GM13976 (cell line): ENCODE data around the gene PDE3B.

Experiments
- DNase-seq: peaks from one replicate; pipeline ENCODE4 v3.0.0; 2012; ENCODE audit warnings: low spot score
- in situ Hi-C: fragments of 300-500 bp; cut with MboI; formaldehyde crosslinking; loops from one replicate; pipeline ENCODE4 v1.12.0; 2022; ENCODE audit warnings: low sequenced_read_pairs, mixed read lengths, inconsistent platforms; ENCODE audit not compliant: unreplicated experiment
- TF ChIP-seq, protein P1 (sequence below): IDR thresholded peaks from 2 replicates; pipeline ENCODE4 v1.5.1; 2012; ENCODE audit warnings: borderline replicate concordance, mild to moderate bottlenecking; ENCODE audit not compliant: insufficient read depth; ENCODE audit errors: extremely low read depth, missing control alignments, control extremely low read depth

The PDE3B gene

DNA sequence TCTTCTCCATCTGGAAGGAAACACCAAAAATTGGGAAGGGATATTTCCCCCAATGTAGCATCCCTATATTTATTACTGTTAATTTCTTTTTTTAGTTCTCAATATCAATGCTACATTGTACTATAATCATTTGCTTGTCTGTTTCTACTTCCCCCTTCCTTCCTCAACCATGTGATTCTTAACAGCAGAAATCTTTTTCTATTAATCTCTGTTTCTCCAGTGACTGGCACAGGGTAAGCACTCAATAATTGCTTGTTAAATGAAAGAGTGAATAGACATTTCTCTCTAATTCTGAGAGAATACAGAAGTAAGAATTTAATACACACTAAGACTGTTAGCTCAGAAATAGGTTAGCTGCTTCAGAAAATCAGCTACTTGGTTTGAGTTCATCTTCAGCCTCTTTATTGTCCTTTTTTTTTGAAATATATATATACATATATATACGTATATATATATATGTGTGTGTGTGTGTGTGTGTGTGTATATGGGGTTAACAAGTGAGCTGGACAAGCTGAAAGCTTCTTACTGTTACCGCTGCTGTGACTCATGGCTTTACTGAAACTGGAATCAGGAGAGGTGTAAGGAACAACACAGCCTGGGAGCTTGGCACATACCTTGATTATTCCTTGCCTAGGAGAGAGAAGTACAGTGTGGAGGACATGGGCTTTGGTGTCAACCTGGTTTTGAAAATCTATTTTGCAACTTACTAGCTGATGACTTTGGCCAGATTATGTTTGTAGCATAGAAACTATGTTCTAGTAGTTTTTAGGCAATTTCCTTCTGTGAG, 26.2 kb upstream of the PDE3B start:
- DNase-seq, result no peak
- in situ Hi-C loops, result no loop called here
- TF ChIP-seq, protein P1, sequence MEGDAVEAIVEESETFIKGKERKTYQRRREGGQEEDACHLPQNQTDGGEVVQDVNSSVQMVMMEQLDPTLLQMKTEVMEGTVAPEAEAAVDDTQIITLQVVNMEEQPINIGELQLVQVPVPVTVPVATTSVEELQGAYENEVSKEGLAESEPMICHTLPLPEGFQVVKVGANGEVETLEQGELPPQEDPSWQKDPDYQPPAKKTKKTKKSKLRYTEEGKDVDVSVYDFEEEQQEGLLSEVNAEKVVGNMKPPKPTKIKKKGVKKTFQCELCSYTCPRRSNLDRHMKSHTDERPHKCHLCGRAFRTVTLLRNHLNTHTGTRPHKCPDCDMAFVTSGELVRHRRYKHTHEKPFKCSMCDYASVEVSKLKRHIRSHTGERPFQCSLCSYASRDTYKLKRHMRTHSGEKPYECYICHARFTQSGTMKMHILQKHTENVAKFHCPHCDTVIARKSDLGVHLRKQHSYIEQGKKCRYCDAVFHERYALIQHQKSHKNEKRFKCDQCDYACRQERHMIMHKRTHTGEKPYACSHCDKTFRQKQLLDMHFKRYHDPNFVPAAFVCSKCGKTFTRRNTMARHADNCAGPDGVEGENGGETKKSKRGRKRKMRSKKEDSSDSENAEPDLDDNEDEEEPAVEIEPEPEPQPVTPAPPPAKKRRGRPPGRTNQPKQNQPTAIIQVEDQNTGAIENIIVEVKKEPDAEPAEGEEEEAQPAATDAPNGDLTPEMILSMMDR, result no peak

DNA sequence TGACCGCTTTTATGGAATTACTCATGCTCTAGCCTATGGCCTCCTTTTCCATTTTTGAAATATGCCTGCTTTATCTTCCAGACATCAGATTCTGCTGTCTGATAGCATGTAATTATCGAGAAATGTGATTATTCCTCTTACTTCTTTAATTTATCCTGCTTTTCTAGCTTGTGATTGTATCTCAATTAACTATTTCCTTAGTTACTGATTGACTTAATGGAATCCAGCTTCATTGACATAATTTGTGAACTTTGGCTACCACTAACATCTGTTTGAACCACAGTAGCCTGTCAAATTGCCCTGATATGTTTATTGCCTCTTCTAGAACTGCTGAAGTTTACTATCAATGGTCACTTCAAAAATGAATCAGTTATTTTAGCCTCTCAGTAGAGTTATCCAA, 25.5 kb upstream of the PDE3B start:
- DNase-seq, result no peak
- in situ Hi-C loops, result no loop called here
- TF ChIP-seq, protein P1, result no peak

- DNase-seq, result no peak
- in situ Hi-C loops, result no loop called here
- TF ChIP-seq, protein P1, result no peak
These were observed 23.7 kb upstream of the PDE3B start for GRCh38 chr11:14619603-14620531.

- in situ Hi-C loops, result no loop called here
- TF ChIP-seq, protein P1, result no peak
These were observed 21.2 kb upstream of the PDE3B start for GRCh38 chr11:14622223-14622954.

DNA sequence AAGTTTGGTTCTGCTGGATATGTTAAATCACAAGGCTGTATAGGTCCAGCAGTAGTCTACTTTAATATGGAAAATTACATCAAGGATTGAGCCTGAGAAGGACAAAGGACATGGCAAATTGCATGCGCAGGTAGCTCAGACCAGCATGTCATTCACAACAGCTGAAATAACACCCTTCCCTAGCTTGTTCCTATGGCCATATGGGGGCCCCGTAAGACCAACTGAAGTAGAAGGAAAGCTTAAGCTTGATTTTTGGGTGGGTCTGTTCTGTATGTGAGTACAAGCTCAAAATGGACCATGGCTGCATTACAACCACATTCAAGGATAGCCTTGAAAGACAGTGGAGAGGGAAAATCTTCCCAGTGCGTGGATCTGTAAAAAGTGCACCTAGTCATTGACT, 20.6 kb upstream of the PDE3B start:
- TF ChIP-seq, protein P1, result no peak
- DNase-seq, result no peak
- in situ Hi-C loops, result no loop called here

More at GRCh38 chr11:14622223-14622954, 21.2 kb upstream of the PDE3B start:
- no peak for DNase-seq

GRCh38 chr11:14625586-14626205, 17.9 kb upstream of the PDE3B start:
- TF ChIP-seq, protein P1, result no peak
- no peak for DNase-seq
- in situ Hi-C loops, result no loop called here
